Umbilical cord (tissue), 2 donors: ENCODE results near the gene ZNF831. TPM values are rescaled to one million over a fixed set of nuclear protein-coding genes. Genes with fewer than 3 reads are reported as not detected.

ENCODE experiments used
- DNase-seq: peaks from one replicate; pipeline ENCODE4 v3.0.0-alpha.2; 2015; ENCODE audit warnings: low spot score
- total RNA-seq: library from RNA; depleted of rRNA; stranded (reverse); fragments of >200 nt; gene quantifications from one replicate; pipeline ENCODE4 v1.2.3, GENCODE V29; 2014; ENCODE audit warnings: low replicate concordance; ENCODE audit not compliant: insufficient read depth

The ZNF831 gene
- 0.96 TPM for total RNA-seq

DNA sequence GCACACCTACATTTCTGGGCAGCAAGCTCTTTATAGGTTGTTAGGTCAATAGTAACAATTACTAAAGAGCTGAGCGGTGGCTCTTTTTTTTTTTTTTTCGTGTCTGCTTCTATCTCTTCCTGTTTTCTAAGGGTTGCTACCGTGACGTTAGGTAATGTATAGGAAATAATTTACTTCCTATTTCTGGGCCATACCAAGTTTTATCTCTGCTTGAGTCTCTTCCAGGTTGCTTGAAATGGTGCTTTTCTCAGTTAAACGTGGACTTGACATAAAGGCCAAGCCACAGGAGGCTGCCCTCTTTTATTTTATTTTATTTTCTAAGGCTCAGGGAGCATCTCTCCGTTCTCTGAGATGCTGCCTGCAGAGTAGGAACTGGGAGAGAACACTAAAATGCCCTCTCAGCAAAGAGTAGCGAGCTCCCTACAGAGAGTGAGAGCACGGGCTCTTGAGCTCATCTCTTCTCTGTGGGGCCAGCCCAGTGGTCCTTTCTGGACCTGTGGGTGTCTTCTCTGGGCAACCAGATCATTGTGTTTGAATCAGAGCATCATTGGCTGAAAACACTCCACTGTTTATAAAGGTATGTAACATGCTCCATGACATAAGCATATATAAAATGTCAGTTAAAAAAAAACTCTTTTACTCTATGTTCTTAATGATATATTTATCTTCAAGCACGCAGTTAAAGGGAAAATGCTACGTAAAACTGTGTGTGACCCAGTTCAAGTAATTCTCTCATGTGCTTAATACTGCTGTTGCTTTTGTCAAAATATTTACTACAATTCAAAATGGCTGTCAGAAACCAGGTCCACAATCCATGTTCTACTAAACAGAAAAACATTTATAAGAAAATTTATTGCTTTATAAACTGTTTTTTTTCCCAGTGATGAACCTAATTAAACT, at the start of gene ZNF831:
Gene ZNF831, plus strand, starts transcription at position 191 of the 900 bp plus-strand sequence. CDS start 27,199 bp downstream, outside the sequence.
- DNase-seq = no peak

DNA sequence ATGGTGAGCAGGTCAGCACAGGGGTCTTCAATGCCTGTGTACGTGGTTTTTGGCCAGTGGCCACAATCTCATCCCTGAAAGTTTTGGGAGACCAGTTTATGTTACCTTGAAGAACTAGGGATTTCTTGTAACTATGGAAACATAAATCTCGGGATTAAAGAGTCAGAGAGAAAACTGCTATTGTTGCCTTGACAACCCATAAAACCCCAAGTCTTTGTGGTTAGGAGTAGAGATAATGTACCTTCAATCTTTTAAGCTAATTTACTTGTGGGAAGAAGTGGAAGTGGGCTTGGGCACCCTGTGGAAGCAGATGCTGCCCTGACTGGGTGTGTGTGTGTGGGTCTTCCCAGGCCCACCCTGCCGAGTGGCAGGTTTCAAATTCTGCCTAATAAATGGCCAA, 46.1 kb upstream of the ZNF831 start:
- peak; percentile 13 for DNase-seq

DNA sequence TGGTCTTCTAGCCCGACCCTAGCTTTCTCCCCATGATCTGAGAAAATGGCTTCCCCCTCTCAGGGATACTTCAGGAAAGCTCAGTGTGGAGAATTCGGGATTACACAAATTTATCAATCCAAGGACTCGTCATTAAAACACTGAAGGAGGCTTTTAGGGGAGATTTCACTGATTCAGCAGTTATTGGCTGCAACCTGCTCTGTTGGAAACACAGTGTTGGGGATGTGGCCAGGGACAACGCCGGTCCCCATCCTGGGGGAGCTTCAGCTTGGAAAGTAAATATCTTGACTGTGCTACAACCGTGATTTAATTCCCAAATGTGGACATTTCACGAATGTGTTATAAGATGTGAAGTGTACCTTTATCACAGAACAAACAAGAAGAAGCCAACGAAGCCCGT, 44.8 kb upstream of the ZNF831 start:
- DNase-seq = no peak

DNA sequence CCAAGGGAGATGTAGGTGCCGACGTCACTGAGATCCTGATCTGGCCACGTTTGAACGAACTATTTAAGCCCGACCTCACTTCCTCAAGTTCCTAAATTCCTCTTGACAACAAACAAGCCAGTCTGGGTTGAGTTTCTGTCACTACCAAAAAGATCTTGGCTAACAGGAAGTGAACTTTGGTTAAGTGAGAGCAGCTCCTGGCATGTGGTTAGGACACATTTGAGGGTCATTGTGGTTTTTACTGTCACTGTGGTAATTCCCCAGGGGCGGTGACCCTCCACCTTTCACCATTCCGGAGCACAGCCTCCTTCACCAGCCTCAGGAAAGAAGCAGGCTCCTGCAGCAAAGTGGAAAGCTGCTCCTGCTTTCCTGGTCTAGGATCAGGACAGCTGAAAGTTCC, 43.1 kb upstream of the ZNF831 start:
- DNase-seq = no peak

DNA sequence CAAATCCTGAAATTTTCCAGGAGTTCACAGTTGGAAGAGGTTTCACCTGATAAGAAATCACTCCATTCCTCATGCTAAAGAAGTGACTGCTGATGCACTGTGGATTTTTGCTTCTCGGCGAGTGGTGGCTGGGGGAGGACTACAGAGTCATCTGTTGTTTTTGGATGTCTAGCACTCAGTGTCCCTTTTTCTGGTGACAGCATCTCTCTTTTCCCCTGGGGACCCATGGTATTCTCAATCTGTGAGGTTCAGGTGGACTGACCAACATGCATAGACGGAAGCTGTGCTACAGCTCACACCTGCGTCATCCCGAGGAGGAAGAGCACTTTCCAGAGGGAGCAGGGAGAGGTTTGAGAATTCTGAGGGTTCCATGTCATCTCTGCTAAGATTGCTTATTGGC, 42.7 kb upstream of the ZNF831 start:
- no peak for DNase-seq

DNA sequence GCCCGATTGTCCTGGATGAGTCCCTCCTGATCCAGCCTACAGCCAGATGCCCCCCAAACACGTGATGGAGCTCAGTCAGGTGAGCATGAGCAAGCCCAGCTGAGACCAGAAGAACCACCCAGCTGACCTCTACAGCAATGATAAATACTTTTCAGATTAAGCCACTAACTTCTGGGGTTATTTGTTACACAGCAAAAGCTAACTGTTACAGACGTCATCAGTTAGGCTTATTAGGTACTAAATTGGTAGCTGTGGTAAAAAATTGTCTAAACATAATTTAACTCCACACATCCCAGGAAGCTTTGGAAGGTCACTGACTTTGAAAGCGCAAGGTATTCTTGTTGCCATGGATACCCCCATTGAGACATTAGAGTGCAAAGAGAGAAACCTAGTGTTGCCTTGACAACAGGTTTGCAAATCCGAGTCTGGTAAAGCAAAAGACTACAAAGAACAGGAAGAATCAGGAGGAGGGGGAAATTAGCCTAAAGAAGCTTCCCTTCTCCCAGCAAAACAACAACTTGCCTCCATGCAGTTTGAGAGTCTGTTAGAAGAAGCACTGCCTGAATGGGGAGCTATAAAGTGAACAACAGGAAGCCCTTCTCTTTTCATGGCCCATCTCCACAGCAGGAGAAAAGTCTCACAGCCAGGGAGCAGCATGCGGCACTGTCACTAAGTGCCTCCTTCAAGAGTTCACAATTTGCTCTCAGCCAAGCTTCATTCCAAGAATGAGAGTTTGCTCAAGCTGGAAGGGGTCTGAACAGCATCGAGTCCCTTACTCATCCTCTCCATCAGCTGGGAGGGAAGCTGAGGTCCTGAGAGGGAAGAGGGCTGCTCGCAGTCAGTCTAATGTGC, 41.7 kb upstream of the ZNF831 start:
- DNase-seq = no peak

DNA sequence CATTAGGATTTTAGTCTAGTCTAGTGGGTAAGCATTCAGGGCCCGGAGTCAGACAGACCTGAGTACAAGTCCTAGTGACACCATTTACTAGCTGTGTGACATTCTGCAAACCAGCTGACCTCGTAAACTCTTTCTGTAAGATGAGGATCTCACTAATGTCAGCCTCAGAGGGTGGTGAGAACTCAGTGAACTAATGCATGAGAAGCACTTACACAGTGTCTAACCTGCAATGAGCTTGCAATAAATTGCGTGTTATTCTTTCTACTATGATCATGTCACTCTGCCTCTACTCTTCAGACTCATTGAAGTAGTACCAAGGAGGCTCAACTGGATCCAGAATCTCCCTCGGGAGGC, 41.1 kb upstream of the ZNF831 start:
- DNase-seq = no peak

DNA sequence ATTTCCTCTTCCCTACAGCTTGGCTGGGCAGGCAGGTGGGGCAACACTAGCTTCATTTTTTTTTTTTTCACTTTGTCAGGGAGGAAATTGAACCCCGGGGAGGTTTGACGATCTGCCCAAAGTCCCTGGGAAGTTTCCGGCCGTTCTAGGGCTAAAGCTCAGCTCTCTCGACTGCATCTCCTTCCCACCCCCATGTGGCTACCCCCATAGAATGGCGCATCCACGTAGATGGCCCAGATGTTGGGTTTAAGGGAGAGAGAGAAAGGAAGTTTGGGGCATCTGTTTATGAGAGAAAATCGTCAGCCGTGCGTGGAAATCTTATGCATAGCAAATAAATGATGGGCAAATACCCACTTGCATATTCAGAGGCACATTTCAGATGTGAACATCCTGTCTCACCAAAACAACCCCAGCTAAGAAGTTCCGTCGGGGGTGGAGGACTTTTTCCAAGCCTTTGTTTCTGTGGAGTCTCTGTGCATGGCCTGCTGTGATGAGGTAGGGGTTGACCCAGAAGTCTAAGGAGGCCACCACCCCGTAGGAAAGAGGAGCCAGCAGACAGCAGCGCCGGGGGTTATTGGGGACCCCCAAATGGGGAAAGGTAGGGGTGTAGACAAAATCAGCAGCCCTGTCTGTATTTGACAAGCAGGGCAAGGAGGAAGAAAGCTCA, 40.5 kb upstream of the ZNF831 start:
- DNase-seq = no peak

DNA sequence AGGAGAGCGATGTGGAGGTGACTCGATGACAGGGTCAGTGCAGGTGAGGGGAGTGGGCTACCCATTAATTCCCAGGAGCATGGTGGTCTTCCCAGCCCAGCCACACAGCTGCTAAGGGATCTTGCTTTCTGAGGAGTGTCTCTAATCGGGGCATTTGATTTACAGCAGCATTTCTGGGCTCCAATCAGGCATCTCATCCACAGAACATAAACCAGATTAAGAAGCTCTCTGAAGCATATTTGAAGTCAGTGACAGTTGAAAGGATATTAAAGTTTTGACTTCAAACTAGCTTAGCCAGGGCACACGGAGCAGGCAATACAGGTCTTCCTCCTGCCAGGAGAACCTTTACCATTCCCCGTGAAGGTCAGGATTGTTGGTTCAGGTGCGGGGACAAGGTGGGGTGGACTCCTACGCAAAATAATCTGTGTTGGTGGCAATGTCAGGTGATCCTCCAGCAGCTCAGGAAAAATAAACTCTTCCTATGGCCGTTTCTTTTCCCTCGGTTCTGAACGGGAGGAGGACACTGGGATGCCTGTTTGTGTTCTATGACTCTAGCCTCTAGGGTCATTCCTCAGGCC, 39.9 kb upstream of the ZNF831 start:
- DNase-seq = no peak

DNA sequence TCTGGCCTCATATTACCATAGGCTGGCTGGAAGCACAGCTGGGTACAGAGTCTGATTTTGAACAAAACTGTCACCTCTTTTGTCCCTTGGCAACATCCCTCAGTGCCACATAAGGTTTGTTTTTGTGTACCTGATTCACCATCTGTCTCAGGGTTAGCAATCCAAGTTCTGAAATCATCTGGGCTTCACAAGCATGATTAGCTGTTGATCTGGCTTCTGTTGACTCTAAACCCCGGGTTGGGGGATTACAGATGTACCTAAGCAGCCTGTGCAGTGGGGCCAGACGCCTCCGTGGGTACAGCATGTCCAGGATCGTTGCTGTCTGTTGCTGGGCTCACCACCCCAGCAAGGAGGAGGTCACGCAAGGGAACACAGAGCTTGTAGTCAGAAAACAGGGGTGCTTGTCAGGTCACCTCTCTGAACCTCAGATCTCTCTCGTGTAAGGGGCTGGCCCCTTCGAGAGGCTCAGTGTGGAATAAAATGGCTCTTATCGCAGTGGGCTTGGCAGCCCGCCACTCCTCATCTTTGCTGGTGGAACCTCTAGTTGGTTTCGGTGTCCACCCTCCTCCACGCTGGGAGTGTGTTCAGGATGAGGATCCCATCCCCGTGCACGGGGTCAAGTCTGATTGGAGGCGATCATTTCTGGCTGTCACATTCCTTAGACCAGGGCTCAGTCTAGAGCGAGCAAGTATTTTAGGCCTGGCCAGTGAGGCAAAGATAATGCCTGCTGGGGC, 39.2 kb upstream of the ZNF831 start:
- no peak for DNase-seq

DNA sequence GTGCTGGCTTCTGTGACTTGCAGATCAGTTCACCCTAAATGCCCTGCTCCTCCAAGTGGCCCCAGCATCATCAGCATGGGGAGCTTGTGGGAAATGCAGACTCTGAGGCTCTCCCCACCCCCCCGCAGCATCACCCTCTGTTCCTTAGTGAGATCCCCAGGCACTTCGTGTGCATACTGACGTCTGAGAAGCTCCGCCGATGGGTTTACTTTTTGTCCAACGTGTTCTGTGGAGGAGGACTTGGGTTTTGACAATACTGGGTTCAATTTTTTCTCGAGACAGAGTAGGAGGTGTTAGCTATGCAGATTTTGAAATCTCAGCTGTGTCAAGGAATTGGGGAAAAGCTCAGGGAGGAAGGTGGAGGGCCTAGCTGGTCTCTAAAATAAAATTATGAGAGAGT, 38.3 kb upstream of the ZNF831 start:
- no peak for DNase-seq

DNA sequence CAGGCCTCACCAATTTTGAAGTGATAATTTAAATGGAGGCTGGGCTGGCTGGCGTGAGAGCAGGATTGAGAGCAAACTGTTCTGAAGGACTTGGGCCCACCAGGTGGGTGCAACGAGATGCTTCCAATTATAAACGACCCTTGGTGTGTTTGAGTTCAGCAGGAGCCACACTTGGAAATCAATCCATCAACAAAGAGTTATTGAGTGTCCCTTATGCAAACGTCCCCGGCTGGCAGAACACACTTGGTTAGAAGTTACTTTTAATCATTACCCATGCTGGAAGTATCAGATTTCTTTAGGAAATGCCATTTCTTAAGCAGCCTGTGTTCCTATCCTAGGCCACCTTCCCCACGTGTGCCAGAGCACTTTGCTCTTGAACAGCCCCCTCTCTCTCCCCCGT, 37.8 kb upstream of the ZNF831 start:
- no peak for DNase-seq

DNA sequence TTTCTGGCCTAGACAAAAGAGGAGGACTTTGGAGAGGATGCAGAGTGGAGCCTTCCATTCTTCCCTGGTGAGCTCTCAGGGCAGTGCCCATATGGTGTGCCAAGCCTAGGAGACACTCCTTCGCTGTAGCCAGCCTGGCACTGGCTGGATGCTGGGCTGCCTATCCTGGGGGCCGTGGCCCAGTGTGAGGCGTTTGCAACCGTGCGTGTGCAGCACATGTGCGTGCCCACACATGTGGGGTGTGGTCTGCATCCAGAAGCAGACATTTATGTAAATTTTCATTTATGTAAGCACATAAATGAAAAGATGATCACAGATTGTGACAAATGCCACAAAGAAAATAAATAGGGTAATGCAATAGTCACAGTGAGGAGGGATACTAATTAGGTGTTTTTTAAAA, 35.8 kb upstream of the ZNF831 start:
- no peak for DNase-seq

DNA sequence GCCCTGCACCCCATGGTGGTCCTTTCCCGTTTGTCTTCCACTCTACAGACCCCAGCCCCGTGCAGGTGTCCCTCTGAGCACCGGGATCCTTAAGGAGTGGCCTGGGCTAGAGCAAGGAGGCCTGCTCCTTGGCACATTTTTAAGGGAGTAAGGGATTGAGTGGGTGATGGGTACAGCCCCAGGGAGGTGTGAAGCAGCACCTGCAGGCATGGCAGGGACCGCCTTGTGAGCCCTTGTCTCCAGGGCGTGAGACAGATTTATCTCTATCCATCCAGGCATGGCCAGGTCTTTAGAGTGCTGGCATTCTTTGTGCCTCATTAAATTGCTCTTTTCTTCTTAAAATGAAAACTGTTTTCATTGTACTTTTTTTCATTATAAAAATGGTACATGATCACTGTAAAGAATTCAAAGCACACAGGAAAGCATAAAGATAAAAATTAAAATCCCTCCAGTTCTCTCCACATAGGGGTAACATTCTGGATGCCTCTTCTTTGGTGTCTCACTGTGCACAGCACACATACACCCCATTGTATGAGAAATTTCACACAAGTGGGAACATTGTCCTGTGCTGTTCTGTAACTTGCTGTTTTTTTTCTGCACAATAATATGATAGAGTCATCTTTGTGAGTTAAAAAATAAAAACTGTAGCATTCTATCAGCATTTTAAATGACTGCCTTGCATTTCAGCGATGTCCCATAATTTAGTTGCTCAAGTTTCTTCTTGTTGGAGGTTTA, 31.9 kb upstream of the ZNF831 start:
- DNase-seq = no peak

DNA sequence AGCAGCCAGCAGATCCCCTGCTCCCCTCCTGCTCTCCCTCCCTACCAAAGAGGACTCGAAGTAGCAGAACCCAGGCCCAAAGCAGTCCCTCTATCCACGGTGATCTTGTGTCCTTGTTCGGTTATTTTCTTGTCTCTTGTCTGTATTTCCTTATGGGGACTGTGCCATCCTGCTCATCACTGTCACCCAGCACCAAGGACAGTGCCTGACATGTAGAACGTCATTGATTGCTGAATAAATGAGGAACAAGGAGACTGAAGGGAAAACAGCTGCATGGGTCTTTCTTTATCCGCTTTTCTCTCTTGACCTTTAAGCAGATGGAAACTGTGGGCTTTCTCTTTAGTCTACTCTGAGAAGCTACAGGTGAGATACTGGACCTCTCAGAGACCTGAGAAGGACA, 29.4 kb upstream of the ZNF831 start:
- DNase-seq = no peak

DNA sequence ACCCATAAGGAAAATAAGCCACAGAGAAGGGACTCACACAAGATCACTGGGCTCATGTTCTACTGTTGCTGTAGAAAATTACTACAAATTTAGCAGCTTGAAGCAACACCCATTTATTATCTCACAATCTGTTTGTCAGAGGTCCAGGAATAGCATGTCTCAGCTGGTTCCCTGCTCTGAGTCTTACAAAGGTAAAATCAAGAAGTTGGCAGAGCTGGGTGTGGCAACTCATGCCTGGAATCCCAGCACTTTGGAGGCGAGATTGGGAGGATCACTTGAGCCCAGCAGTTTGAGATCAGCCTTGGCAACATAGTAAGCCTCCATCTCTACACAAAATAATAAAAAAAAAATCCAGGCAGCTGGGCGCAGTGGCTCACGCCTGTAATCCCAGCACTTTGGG, 28.5 kb upstream of the ZNF831 start:
- DNase-seq = no peak

DNA sequence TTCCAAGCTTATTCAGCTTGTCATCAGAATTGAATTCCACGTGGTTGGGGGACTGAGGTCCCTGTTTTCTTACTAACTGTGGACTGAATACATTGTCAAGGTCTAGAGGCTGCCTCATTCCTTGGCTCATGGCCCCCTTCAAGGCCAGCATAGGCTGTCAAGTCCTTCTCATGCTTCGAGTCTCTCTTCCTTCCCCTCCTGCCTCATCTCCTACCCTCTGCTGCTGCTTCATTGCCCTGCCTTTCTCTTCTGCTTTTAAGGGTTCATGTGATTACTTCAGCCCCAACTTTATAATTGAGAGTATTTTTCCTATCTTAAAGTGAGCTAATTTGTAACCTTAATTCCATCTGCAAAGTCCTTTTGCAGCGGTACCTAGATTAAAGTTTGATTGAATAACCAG, 27.6 kb upstream of the ZNF831 start:
- no peak for DNase-seq

DNA sequence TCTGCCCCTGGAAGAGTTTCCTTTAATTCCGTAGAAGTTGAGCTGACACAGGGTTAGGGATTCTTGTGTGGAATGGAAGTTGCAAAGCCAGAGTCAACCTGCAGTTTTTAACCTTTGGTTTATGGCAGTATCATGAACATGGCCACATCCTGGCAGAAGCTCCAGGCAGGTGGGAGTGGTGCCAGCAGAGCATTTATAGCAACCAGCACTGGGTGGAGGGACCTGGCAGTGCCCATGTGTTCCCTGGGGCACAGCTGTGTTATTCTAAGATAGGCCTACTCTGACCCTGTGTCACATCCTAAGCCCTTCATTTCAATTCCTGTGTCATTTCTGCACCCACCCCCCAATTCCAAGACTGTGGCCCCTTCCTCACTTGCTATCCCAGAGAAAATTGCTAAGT, 26.1 kb upstream of the ZNF831 start:
- DNase-seq = no peak

DNA sequence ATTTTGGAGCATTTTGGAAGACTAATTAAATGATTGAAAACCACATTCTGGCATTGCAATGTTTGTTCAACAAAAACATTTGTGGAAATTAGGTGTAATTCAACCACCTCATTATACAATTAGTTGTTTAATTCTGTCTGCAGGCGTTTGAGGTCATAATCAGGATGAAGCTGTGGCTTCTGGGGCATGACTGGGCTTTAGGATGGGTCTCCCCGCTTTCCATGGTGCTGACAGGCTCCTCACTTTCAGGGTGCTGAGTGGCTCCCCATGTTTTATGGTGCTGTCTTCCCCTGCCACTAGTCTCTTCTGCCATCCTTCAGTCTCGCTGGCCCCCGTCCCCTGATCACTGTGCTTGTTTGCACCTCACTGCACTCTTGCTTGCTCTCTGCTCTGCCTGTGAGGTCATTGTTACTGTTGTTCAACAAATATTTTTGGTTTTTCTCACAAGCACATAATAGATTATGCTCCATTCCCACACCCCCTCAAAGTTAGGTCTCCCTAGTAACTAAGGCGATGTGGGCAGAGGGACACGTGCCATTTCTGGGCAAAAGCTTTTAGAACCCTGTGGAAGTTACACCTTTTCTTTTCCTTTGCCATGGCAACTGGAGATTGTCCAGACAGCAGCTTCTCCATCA, 25.4 kb upstream of the ZNF831 start:
- DNase-seq = no peak

DNA sequence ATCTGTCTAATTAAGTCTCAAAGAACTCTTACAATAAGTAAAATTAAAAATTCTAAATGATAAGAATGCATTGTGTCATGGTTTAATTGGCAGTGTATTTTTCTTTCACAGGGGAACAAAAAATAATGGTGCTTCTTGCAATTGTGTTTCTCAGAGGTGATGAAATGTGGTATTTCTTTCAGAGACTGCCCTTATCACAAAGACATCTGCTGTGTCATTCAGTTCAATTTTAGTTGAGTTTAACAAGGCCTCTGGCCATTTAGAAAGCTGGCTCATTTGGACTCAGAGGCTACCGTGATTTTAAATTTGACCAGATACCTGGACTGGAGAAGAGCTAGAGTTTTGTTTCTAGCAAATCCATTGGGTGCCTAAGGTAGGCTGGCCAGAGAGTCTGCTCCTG, 23.6 kb upstream of the ZNF831 start:
- DNase-seq = no peak
